ENCODE results near the gene FIBIN.

DNA sequence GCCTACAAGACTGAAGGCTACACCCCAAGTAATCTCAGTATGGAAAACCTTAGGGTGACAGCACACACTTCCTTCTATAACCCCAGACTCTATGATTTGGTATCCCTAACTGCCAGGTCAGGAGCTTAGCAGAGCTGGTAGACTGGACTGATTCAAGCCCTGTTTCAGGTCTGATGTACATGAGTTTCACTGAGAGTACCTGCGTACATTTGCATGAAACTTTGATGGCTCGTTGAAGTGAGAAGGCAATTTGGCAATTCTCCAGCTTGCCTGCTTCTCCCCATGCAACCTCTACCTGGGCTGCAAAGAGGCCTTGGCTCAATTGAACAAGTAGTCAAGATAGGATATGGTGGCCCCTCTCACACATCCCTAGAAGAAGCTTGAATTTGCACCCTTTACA lies 10.2 kb downstream of the FIBIN start:
- TF ChIP-seq, protein P1, sequence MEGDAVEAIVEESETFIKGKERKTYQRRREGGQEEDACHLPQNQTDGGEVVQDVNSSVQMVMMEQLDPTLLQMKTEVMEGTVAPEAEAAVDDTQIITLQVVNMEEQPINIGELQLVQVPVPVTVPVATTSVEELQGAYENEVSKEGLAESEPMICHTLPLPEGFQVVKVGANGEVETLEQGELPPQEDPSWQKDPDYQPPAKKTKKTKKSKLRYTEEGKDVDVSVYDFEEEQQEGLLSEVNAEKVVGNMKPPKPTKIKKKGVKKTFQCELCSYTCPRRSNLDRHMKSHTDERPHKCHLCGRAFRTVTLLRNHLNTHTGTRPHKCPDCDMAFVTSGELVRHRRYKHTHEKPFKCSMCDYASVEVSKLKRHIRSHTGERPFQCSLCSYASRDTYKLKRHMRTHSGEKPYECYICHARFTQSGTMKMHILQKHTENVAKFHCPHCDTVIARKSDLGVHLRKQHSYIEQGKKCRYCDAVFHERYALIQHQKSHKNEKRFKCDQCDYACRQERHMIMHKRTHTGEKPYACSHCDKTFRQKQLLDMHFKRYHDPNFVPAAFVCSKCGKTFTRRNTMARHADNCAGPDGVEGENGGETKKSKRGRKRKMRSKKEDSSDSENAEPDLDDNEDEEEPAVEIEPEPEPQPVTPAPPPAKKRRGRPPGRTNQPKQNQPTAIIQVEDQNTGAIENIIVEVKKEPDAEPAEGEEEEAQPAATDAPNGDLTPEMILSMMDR (IDR thresholded peaks at IDR 0.05; ENCODE audit: poor library complexity, severe bottlenecking): no peak
- TF ChIP-seq SMC3 (conservative IDR thresholded peaks at IDR 0.05; ENCODE audit: poor library complexity) (no peak), EZH2 (IDR thresholded peaks at IDR 0.05; ENCODE audit: borderline replicate concordance, insufficient read depth, low read length, poor library complexity, severe bottlenecking) (no peak), EP300 (conservative IDR thresholded peaks at IDR 0.05; ENCODE audit: poor library complexity, severe bottlenecking) (no peak), POLR2AphosphoS5 (IDR thresholded peaks at IDR 0.05) (no peak), MXI1 (conservative IDR thresholded peaks at IDR 0.05; ENCODE audit: poor library complexity, severe bottlenecking) (no peak)
